Kidney glomerular epithelial cell (primary cell): ENCODE measurements around the gene GTPBP6.
"Not testable (repeated sequence)": the region's sequence is repeated elsewhere in the genome, so short reads cannot be mapped to it uniquely, and the experiment has no call there.

Experiments
- DNase-seq: peaks from one replicate; lab custom pipeline; 2025; lab: John Stamatoyannopoulos, UW

GTPBP6 gene

DNA sequence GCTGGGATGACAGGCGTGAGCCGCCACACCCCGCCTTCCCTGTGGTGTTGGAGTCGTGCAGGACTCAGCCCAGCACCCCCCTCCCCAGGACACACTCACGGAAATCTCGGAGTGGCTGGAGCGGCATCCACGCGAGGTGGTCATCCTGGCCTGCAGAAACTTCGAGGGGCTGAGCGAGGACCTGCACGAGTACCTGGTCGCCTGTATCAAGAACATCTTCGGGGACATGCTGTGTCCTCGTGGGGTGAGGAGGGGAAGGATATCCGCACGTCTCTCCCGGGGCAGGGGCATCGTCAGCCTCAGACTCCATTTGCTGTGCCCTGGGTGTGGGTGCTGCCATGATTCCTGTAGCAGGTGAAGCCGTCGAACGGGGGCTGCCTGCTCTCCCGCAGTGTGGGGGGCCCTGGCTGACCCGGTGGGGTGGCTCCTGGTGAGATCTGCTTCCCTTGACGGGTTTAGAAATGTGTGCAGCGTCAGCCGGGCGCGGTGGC is 27.1 kb downstream of the GTPBP6 start:
- no peak for DNase-seq

DNA sequence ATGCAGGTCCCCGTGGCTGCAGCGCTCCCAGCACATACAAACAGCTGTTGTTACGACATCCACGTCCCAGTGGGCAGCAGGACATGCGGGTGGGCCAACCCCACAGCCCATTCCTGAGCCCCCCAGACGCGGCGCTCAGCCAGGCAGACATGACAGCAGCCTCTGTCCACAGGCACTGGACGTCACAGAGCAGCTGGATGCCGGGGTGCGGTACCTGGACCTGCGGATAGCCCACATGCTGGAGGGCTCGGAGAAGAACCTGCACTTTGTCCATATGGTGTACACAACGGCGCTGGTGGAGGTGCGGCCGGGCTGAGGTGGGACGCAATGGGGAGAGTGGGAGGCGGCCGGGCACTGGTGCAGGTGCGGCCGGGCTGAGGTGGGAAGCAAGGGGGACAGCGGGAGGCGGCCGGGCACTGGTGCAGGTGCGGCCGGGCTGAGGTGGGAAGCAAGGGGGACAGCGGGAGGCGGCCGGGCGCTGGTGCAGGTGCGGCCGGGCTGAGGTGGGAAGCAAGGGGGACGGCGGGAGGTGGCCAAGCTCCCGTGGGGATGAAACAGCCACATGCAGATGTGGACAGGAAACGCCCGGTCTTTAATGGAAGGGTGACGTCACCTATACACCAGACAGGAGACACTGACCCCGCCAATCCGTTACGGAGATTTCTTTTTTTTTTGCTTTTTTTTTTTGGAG is 28.0 kb downstream of the GTPBP6 start:
- no peak for DNase-seq

DNA sequence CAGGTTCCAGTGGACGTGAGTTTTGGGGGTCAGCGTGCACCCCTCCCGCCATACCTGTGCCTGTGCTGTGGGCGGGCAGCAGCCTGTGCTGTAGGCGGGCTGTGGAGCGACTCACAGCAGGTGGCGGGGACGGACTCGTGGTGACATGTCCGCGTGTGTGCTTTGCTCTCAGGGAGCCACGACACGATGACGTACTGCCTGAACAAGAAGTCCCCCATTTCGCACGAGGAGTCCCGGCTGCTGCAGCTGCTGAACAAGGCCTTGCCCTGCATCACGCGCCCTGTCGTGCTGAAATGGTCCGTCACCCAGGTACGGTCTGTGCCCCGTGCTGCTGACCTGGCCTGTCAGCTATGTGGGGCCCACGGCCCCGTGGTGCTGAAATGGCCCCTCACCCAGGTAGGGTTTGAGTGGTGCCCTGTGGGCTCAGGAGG is 30.0 kb downstream of the GTPBP6 start:
- no peak for DNase-seq

DNA sequence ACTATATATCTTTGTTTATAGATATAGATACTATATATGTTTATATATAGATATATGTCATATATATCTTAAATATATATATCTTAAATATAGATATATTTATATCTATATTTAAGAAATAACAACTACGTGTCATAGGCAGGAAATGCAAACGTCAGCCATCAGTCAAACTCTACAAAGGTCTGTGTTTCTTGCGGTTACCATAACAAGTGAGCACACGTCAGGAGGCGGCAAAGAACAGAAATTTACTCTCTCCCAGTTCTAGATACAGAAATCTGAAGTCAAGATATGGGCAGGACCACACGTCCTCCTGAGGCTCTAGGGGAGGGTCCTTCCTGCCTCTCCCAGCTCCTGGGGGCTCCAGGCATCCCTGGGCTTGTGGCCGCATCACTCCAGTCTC is 30.9 kb downstream of the GTPBP6 start:
- DNase-seq = no peak

DNA sequence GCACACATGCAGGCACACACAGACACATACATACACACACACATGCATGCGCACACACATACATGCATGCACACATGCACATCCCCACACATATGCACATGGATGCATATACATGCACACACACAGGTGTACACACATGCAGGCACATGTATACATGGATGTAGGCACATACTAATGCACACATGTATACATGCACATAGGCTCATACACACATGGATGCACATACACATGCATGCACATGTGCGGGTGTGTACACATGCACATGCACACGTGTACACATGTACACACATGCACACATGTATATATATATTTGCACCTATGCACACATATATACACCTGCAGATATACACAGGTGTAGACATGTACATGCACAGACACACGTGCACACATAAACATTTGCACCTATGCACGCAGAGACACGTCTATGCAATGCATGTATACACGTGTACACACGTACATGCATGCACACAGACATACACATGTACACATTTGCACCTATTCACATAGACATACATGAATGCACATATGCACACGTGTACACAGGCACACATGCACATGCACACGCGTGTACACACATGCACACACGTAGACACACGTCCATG is 33.4 kb downstream of the GTPBP6 start:
- no peak for DNase-seq

DNA sequence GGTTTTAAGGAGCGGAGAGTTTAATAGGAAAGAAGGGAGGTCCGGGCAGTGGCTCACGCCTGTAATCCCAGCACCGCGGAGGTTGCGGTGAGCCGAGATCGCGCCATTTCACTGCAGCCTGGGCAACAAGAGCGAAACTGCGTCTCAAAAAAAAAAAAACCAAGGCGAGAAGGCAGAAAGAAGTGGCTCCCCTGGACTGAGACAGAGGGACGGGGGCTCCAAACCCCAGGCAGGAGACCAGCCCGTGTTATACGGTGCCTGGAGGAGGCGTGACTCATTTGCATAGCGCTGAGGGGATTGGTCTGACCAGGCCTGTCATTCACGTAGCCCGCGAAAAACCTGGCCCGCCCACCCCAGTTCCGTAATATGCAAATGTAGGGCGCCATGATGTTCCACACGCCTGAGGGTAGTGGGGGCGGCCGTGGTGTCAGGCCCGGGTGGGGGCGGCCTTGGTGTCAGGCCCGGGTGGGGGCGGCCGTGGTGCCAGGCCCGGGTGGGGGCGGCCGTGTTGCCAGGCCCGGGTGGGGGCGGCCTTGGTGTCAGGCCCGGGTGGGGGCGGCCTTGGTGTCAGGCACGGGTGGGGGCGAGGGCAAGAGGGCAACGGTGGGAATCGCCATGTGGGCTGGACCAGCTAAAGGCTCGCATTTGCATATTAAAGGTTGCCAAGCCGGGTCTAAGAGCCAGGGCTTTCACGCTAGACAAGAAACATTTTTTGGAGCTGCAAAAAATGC is 35.3 kb downstream of the GTPBP6 start:
- DNase-seq = no peak

DNA sequence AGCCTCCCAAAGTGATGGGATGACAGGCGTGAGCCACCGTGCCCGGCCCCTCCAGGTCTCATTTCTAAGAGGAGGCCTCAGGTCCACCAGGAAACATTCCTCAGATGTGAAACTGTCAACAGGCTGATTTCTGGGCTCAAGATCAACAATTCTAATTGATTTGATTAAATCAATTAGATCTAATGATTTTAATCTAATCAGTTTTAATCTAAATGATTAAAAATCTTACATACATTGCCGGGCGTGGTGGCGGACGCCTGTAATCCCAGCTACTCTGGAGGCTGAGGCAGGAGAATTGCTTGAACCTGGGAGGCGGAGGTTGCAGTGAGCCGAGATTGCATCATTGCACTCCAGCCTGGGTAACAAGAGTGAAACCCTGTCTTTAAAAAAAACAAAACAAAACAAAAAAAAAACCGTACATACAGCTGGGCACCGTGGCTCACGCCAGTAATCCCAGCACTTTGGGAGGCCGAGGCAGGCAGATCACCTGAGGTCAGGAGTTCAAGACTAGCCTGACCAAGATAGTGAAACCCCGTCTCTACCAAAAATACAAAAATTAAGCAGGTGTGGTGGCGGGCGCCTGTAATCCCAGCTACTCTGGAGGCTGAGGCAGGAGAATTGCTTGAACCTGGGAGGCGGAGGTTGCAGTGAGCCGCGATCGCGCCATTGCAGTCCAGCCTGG is 36.5 kb downstream of the GTPBP6 start:
- DNase-seq = not testable (repeated sequence)

DNA sequence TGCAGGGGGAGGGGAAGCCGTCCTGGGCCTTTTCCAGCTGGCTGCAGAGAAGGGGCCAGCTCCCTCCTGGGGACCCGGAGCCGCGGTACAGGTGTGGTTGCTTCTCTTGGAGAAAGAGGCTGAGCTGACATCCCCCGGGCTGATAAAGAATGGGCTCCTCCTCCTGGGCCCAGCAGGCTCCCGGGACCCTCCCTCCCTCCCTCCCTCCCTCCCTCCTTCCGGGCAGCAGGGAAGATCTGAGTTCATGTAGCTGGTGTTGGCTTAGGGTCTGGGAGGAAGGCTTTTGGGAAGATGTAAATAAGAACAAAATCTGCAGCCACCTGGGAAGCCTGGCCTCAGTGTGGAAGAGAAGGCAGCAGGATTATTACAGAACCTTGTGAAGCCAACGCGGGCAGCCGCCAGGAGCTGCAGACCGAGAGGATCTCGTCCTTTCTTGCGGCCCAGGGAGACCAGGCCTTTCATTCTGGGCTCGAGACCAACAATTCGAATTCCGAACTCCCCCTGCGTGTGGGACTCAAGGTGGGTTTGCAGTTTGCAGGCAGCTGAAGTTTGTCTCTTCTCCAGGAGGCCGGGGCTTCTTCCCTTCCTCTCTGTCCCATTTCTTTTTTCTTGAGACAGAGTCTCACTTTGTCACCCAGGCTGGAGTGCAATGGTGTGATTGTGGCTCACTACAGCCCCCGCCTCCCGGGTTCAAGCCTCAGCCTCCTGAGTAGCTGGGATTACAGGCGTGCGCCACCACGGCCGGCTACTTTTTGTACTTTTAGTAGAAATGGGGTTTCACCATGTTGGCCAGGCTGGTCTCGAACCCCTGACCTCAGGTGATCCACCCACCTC is 37.2 kb downstream of the GTPBP6 start, which contains the start of gene PLCXD1:
Gene PLCXD1, plus strand, starts transcription at position 216 of the 834 bp plus-strand sequence. CDS start 2,807 bp downstream, outside the sequence.
- DNase-seq = no peak

DNA sequence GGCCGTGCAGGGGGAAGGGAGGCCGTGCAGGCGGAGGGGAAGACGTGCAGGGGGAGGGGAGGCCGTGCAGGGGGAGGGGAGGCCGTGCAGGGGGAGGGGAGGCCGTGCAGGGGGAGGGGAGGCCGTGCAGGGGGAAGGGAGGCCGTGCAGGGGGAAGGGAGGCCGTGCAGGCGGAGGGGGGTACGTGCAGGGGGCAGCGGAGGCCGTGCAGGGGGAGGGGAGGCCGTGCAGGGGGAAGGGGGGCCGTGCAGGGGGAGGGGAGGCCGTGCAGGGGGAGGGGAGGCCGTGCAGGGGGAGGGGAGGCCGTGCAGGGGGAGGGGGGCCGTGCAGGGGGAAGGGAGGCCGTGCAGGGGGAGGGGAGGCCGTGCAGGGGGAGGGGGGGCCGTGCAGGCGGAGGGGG is 37.9 kb downstream of the GTPBP6 start:
- DNase-seq = not testable (repeated sequence)

DNA sequence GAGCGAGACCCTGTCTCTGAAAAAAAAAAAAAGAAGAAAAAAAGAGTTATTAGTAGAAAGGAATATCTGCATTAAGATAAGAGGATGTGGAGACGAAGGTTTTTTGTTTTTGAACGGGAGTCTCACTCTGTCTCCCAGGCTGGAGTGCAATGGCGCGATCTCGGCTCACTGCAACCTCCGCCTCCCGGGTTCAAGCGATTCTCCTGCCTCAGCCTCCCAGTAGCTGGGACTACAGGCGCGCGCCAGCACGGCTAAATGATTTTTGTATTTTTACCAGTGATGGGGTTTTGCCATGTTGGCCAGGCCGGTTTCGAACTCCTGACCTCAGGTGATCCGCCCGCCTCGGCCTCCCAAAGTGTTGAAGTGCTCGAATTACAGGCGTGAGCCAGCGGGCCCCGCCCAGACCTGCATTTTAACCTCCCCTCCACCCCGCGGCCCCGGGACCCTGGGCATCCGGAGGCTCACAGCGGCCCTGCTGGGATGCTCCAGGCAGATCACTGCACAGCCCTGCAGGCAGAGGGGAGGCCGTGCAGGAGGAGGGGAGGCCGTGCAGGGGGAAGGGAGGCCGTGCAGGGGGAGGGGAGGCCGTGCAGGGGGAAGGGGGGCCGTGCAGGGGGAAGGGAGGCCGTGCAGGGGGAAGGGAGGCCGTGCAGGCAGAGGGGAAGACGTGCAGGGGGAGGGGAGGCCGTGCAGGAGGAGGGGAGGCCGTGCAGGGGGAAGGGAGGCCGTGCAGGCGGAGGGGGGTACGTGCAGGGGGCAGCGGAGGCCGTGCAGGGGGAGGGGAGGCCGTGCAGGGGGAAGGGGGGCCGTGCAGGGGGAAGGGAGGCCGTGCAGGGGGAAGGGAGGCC is 38.6 kb downstream of the GTPBP6 start:
- DNase-seq = not testable (repeated sequence)

DNA sequence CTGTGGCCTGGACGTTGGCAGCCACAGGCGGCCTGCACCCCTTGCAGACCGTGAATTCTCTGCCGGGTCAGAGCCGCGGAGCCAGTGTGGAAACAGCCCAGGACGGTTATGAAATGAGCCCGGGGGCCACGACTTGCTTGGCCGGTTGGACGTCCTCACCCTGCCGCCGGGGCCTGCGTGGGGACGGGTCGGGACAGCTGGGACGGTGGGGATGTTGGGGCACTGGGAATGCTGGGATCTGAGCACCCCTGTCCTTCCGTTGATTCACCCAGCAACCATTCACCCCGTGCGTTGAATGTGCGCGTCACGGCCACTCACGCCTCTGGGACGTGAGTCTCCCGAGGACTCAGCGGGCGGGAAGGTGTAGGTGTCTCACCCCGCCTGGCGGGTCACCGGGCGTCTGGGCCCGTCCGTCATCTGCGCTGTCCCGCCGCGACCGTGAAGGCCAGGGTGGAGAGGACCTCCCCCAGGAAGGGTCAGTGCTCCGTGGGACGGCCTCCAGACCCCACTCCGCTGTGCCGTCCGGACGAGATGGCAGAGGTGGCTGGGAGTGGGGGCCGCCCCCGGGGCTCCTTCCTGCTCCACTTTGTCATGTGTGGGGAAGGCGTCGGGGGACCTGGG is 41.9 kb downstream of the GTPBP6 start:
- DNase-seq = no peak

DNA sequence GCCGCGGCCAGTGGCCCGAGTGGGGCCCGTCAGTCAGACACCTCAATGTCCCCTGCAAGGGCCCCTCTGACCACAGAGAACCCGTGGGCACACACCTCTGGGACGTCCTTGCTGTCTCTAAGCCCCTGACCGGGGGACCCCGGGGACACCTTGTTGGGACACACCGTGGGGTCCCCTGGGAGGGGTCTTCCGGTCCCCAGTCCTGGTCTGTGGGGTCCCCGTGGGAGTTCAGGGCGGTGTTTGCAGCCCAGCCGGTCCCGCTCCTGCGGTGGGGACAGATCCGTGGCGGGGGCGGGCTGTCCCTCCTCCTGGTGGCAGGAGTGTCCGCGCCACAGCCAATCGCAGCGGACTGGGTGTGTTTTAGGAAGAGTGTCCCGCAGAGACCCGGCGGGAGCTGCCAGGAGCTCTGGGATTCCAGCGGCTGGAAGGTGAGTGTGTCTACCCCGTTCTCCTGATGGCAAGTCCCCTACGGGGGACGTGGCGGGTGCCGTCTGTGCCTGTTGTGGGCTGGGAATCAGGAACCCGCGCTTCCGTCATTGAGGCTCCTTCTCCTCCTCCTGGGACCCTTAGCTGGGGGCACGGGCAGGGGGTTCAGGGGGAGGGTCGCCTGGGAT is 42.5 kb downstream of the GTPBP6 start:
- no peak for DNase-seq

DNA sequence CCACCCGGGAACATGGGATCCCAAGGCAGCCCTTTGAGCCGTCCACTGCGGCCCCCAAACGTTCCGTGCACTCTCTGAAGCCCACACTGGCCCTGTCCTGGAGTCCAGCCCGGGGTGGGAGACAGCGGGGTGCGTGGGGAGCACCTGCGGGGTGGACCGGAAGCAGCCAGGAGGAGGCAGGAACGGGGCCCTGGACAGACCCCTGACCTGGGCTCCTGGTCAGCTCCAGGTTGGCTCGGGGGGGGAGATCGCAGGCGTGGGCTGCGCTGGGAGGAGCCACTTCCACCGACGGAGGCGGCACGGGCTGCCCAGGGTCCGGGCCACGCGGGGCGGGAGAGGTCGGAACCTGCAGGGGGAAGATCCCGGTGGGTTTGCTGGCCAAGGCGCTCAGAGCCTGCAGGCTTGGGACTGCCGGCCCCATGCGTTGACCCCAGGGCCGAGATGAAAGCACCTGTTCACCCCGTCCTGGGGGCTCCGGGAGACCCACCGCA is 43.1 kb downstream of the GTPBP6 start:
- DNase-seq = no peak

DNA sequence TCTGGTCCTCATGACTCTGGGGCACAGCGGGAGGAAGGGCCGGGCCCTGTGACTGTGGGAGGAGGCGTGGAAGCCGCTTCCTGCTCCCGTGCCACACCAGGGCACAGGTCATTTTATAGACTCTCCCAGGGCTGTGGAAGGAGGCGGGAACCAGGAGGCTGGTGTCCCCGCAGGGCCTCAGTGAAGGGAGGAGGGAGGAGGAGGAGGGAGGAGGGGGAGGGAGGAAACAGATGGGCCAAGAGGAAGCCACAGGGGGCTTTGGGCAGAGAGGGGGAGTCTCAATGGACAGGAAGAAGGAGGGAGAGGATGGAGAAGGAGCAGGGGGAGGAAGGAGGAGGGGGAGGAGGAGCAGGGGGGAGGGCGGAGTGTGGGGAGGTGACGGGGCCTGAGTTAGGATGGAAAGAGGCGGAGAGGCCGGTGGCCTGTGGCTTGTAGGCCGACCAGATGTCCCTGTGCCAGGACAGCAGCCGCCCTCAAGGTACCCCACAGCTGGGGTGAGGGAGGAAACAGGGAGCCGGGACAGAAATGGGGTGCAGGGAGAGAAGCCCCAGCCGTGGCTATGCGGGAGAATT is 43.6 kb downstream of the GTPBP6 start:
- no peak for DNase-seq

DNA sequence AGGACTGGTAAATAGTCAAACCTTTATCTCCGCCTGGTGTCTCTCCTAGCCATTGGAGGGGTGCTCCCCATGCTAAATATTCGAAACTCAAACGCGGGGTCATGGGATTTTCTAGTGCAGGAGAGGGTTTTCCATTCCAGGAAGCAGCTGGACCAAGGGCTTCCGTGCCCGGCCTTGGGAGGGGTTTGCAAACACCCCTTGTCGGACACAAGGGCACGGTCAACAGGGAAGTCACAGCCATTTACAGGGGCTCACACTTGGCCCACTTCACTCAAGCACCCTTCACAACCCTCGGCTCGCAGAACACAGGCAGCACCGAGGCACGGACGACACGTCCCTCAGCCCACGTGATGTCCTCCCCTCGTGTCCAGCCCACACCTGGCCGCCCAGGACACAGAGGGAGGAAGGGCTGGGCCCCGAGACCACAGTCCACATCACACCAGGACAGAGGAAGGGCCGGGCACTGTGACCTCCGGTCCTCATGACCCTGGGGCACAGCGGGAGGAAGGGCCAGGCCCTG is 47.7 kb downstream of the GTPBP6 start:
- no peak for DNase-seq

DNA sequence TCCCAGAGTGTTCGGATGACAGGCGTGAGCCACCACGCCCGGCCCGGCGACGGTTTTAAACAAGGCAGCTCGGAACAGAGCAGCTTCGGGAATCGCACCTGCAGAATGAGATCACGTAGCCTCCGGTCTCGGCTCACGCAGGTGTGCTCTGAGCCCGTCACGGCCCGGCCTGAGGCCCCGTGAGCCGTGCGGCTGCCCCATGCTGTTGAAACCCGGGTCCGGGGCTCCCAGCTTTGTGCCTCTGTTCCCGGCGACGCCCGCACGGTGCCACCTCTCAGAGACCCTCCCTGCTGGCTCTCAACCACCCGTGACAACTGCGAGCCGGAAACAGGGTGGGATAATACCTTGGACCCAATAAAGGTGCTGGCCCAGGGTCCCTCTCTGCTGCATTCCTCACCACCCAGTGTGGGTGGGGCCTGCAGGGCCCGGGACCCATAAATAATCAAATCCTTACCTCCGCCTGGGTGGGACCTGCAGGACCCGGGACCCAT is 50.8 kb downstream of the GTPBP6 start:
- DNase-seq = no peak

DNA sequence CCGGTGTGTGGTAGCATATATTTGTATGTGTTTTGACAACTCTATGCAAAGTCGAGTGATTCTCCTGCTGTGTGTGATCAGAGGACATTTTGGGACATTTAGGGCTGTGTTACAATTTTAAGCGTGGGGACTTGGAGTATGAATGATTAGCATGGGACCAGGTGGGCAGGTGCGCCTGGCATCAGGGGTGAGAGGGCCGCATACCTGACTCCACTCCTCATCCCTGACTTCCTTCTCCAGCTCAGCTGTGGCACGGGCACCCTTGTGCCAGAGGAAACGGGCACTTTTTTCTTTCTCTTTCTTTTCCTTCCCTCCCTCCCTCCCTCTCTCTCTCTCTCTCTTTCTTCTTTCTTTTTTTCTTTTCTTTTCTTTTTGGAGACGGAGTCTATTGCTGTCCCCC is 53.1 kb downstream of the GTPBP6 start:
- DNase-seq = no peak

DNA sequence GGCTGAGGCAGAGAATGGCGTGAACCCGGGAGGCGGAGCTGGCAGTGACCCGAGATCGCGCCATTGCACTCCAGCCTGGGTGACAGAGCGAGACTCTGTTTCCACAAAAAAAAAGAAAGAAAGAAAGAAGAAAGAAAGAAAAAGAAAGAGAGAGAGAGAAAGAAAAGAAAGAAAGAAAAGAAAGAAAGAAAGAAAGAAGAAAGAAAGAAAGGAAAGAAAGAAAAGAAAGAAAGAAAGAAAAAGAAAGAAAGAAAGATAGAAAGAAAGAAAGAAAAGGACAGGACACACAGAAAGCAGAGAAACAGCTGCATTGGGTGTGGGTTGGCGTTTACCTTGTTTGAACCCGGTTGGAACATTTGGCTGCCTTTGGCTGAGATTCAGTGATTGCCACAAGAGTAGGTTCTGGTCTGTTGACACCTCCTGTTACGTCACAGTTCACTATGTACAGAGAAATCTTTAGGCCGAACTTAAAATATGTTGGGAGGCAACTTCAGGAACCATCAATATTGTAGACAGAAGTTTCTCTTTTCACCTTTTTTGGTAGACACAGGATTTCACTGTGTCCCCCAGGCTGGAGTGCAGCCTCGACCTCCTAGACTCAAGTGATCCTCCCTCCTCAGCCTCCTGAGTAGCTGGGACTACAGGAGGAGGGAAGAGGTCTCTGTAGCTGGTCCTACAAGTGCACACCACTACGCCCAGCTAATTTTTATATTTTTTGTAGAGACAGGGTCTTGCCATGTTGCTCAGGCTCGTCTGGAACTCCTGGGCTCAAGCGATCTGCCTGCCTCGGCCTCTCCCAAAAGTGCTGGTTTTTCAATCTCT is 53.8 kb downstream of the GTPBP6 start:
- DNase-seq = no peak
